ENCODE data around the gene DEFB131B. TPM values are rescaled to one million over a fixed set of nuclear protein-coding genes. Genes with fewer than 3 reads are reported as not detected.
"Not testable (repeated sequence)": the region's sequence is repeated elsewhere in the genome, so short reads cannot be mapped to it uniquely, and the experiment has no call there.

Gene DEFB131B
- total RNA-seq, 1 donor from 2014 or later: not detected

DNA sequence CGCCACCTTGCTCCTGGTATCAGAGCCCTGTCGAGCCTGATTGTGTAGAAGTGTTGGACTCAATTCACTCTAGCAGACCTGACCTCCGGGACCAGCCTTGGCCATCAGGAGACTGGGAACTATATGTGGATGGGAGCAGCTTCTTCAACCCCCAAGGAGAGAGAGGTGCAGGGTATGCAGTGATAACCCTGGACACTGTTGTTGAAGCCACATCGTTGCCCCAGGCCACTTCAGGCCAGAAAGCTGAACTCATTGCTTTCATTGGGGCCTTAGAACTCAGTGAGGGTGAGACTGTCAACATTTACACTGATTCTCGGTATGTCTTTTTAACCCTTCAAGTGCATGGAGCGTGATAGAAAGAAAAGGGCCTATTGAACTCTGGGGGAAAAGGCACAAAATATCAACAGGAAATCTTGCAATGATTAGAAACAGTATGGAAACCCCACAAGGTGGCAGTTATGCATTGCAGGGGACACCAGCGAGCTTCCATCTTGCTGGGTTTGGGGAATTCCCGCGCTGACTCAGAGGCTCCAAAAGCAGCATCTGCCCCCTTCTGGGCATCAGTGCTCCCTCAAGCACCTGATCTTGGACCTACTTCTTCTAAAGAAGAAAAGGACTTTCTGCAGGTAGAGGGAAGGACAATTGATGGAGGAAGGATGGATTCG is 33.2 kb downstream of the DEFB131B start:
- DNase-seq: not testable (repeated sequence)

DNA sequence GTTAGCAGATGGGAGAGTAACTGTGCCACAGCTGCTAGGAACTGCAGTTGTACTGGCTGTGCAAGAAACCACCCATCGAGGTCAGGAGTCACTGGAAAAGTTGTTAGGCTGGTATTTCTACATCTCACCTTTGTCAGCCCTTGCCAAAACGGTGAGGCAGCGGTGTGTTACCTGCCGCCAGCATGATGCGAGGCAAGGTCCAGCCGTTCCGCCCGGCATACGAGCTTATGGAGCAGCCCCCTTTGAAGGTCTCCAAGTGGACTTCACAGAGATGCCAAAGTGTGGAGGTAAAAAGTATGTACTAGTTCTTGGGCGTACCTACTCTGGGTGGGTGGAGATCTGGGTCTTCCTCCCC is 33.7 kb downstream of the DEFB131B start:
- DNase-seq: not testable (repeated sequence)

DNA sequence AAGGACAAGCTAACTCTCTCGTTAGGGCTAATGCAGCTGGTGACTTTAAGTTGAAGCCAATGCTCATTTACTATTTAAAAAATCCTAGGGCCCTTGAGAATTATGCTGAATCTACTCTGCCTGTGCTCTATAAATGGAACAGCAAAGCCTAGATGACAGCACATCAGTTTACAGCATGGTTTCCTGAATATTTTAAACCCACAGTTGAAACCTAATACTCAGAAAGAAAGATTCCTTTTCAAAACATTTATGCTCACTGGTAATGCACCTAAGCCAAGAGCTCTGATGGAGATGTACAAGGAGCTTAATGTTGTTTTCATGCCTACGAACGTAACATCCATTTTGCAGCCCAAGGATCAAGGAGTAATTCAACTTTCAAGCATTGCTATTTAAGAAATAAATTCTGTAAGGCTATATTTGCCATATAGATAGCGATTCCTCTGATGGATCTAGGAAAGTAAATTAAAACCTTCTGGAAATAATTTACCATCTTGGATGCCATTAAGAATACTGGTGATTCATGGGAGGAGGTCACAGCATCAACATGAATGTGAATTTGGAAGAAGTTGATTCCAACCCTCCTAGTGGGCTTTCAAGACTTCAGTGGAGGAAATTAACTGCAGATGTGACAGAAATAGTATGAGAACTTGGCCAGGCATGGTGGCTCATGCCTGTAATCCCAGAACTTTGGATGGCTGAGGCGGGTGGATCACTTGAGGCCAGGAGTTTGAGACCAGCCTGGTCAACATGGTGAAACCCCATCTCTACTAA is 35.7 kb downstream of the DEFB131B start:
- DNase-seq: no peak

DNA sequence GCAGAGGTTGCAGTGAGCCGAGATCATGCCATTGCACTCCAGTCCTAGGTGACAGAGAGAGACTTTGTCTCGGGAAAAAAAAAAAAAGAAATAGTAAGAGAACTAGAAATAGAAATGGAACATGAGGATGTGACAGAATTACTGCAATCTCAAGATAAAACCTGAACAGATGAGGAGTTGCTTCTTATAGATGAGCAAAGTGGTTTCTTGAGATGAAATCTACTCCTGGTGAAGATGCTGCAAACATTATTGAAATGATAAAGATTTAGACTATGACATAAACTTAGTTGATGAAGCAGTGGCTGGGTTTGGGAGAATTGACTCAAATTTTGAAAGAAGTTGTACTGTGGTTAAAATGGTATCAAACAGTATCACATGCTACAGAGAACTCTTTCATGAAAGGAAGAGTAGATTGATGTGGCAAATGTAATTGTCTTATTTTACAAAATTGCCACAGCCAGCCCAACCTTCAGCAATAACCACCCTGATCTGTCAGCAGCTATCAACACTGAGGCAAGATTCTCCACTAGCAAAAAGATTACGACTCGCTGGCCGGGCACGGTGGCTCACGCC is 36.5 kb downstream of the DEFB131B start:
- no peak for DNase-seq

DNA sequence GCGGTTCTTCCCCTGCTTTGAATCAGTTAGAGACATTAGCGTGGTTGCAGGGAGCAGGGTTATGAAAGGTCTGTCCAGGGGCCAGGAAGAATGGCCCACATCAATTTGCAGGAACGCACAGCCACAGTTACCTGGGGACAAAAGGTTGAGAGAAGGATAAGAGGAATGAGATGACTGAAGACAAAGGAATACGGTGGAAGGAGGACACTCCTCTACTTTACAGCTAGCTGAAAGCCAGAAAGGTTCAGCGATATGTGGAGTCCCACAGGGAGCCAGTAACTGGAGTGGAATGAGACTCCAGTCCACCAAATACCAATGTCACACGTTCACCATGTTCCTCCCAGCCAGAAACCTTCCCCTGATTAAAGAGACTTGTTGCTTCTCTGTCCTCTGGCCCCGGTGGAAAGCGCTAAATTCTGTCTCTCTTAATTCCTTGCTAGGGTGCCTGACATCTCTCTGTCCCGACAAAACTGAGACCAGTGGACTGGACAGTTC is 39.4 kb downstream of the DEFB131B start:
- no peak for DNase-seq

DNA sequence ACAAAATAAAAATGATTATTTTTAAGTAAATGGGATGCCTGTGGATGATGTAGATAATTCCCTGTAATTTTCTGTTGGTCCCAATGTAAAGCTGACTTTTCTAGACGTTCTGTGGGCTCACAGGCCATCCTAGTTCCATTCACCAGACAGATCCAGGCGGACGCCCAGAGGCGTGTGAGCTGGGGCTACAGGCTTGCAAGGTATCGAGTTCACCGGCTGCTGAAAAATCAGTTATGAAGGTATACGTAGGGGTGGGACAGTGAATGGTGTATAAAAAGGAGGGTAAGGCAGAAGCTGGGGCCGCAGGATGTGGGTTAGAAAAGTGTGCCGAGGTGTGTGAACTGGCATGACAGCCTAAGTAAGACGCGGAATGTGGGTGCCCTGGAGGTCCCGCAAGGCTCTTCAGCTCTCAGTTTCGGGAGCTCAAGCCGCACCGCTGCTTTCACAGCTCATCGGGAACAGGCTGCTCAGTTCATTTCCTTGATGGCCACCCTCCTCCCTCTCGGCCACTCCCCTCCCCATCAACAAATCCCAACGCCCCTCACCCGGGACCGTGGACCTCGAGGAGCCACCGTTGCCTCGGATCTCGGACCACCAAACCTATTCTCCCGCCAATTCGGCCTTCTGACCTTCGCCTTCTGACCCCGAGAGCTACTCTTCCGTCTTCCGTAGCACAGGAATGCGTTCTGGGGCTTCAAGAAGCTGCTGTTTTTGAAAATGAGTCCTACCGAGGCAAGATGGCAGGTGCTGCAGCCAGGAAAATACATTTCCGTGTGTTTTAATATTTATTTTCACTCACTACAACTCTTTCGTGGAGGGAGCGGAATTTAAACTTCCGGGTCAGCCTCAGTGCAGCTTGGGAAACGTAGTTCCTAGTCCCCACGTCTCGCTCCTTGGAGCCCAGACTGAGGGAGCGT is 49.8 kb downstream of the DEFB131B start, which contains the start of gene XNDC1N:
Gene XNDC1N, minus strand, starts transcription at position 775 of the 917 bp plus-strand sequence. CDS start 5,241 bp downstream, outside the sequence.
- DNase-seq: no peak

DNA sequence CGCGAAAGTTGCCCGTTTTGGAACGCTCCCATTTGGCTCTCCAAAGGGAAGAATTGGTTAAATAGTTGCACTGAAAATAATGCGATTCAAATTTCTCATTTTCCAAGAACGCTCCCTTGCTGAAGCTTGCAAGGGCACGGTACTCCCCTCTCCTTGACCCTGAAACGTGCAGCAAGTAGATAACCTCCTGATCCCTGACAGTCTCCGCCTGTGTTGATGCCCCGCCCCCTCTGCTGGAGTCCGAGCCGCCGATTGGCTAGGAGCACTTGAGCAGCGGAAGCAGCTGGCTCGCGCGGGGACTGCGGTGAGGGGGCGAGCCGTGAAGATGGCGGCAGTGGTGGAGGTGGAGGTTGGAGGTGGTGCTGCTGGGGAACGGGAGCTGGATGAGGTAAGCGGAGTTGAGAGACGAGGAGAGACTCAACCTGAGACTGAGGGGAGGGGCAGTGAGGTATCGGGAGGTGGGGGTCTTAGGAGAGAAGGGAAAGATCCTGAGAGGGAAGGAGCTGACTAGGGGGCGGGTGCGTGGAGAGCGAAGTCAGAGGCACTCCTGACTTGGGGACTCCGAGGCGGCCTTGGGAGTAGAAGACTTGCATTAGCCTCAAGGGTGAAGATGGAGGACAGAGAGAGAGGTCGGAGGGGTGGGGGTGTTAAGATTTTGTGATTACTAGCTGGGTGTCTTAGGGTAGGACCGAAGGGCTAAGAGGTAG is 50.6 kb downstream of the DEFB131B start, which contains the start of gene RNF121:
Gene RNF121, plus strand, starts transcription at position 310 of the 707 bp plus-strand sequence. Its CDS starts 16 bp downstream, at position 326.
- peak; percentile 92 for DNase-seq

DNA sequence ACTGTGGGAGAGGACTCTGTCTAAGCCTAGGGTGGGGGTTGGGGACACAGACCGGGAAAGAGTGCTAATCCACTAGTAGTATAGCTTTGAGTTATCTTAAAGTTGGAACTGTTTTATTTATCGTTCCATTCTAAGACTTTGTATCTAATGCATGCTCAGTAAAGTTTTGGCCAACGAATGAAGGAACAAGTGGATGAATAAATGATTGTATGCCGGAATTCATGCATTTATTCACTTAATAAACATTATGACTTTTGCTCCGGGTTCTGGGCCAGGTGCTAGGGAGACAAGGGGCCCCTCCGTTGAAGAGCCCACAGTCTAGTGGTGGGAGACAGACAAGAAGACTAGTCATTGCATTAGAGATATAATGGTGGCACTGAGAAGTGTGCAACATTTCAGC is 51.2 kb downstream of the DEFB131B start:
- no peak for DNase-seq

DNA sequence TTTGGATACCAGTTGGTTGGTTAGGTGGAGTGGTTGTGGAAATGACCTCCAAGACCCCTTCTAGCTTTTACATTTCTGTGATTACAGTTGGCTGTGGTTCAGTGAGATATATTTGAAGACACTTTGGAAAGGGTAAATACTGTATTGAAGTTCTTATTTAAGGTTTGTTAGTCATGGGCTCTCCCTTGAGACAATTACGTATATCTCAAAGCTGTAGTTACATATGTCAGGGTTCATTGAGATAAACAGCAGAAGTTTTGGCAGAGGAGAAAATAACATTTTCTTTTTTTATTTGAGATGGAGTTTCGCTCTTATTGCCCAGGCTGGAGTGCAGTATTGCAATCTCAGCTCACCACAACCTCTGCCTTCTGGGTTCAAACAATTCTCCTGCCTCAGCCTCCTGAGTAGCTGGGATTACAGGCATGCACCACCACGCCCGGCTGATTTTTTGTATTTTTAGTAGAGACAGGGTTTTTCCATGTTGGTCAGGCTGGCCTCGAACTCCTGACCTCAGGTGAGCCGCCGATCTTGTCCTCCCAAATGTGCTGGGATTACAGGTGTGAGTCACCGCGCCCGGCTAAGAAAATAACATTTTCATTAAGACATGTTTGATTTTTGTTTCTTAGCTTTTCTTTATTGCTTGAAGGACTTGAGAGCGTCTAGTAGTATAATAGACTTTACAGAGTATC is 52.4 kb downstream of the DEFB131B start:
- DNase-seq: no peak

DNA sequence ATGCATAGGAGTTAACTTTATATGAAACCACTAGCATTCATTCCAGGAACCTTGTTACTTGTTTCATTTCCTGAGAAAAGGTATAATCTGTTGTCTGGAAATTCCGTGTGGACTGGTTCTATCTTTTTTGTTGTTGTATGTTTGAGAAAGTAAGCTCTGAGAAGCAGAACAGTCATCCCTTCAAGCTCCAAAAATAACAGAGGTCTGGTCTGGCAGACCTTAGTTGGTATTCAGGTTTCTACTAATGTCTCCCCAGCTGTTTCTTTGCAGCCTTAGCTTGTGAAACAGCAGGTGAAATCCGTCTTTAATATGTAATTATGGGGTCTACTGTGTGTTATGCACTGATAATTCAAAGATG is 53.0 kb downstream of the DEFB131B start:
- DNase-seq: no peak

DNA sequence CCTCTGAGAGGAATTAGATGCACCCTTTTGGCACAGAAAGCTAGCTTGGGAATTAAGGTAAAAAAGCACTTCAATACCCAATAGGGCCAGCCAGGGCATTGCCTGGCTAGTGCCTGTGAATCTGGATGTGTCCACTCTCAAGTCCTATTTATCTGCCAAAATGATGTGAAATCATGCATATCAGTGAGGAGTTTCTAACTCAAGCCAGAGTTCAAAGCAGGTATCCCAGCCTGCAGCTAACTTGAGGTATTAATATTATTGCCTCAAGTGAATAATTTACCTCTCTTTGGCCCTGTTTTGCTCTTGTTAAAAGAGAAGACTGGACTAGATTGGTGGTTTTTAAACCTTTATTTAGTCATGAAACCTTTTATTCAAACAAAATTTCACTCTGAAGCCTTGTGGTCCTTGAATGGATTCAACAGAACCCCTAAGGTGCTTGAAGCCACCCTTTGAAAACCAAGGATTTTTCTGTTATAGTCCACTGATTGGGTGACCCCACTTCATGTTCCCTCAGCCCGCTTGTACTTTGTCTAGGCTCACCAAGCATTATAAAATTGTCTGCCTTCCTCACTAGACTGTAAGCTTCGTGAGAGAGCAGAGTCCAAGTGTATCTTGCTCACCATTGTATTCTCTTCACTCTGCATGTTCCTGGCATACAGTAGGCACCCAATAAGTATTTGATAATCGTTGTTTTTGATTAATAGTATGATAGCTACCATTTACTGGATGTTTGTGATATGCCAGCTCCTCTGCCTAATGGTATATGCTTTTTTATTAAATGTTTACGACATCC is 55.1 kb downstream of the DEFB131B start:
- DNase-seq: no peak

Small RNAs within 50 kb of the gene (small RNA-seq; reads per million reads assigned to genes)
- not detected for gene RNA5SP342 (ENCODE audit: low replicate concordance)

Other genes with a start within 250 kb of the DEFB131B start
- gene DEFB108B, start 45.3 kb upstream of the DEFB131B start, total RNA-seq: not detected
- 14.1 TPM for gene XNDC1N, start 50.1 kb downstream of the DEFB131B start, total RNA-seq
- 23.7 TPM for gene RNF121, start 50.6 kb downstream of the DEFB131B start, total RNA-seq
- 3.7 TPM for gene IL18BP, start 120.5 kb downstream of the DEFB131B start, total RNA-seq
- gene NUMA1, start 202.1 kb downstream of the DEFB131B start, total RNA-seq: 191 TPM
- gene LRRC51, start 202.4 kb downstream of the DEFB131B start, total RNA-seq: 2.4 TPM
- 34.1 TPM for gene LAMTOR1, start 224.8 kb downstream of the DEFB131B start, total RNA-seq
- gene TOMT, start 227.5 kb downstream of the DEFB131B start, total RNA-seq: not detected
- 9.7 TPM for gene ANAPC15, start 234.2 kb downstream of the DEFB131B start, total RNA-seq